Measurements from ENCODE around the gene SPIN1. TPM values are rescaled to one million over a fixed set of nuclear protein-coding genes. Genes with fewer than 3 reads are reported as not detected.

Gene SPIN1
- total RNA-seq, 1 experiment from 2014 or later = 105 TPM

Other genes with a start within 250 kb of the SPIN1 start
- not detected in 2 replicates for gene SPATA31C2, start 250.0 kb upstream of the SPIN1 start, total RNA-seq (2014; rRNA removed; shearing (Covaris generic))
- 0.68 and 1.1 TPM in 2 replicates for gene NXNL2, start 146.7 kb downstream of the SPIN1 start, total RNA-seq (2014; rRNA removed; shearing (Covaris generic))

Data from SJSA1 (cell line).